Measurements from ENCODE around the gene RSL24D1. TPM values are rescaled to one million over a fixed set of nuclear protein-coding genes. Genes with fewer than 3 reads are reported as not detected.
A peak's percentile ranks its signal among the peaks of the same experiment; 100 is the strongest.

The RSL24D1 gene
- total RNA-seq, result 10 to 100 TPM; 39.3 to 72.3 (median 53.2) TPM

- Histone ChIP-seq H3K36me3 (peaks cover 0 to 7% (median 0%) of the 10 kb centered on the region in 3 donors), H3K4me1 (peaks cover 0 to 39% (median 18%) of the 10 kb centered on the region in 4 donors), H3K9me3 (no peaks in the 10 kb centered on the region), H3K27me3 (no peaks in the 10 kb centered on the region), H3K27ac (peak within 1 kb of the TSS; percentile 81 to 95 (median 89)), H3K4me3 (peak within 1 kb of the TSS; percentile 63 to 78 (median 72))
- TF ChIP-seq EP300 (IDR thresholded peaks at IDR 0.05) (peak; percentile 88 to 97), CTCF (IDR thresholded peaks at IDR 0.05) (peak; percentile 12 to 60 (median 33)), POLR2A (IDR thresholded peaks at IDR 0.05) (peak; percentile 52 to 86)
- DNase-seq (ENCODE audit: low spot score in 2 of 2), result peak; percentile 85 to 93
- WGBS, 2 donors, result 0% methylated on average over 41 to 53 of the region's 62 CpGs
These were observed at the start of gene RSL24D1 for GRCh38 chr15:55196458-55197361. TSS of gene RSL24D1 (minus strand) at chr15:55196941. CDS start at chr15:55196890, 51 bp downstream.

DNA sequence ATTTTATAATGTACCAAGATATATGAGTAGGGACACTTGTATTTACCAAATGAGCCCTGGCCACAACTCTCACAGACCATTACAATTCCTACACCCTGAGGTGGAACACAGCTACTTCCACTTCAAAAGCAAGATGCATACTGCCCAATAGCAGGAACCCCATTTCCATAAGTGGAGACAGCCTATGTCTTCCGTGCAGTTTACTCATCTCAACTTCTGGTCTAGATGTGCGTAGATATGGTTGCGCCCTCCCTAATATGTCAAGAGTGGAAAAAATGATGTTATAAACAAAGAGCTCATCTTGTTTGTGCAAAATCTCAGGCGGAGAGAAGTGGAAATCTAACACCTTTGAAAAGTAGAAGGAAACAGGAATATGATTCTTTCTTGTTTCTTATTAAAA is 48.3 kb upstream of the RSL24D1 start:
- H3K27me3 ChIP-seq, result no peaks in the 10 kb centered on the region
- H3K4me1 ChIP-seq, result no peaks in the 10 kb centered on the region
- H3K9me3 ChIP-seq, result no peaks in the 10 kb centered on the region
- H3K4me3 ChIP-seq, result no peak overlapping the region
- WGBS, 2 donors, result 89 to 93% methylated on average over 4 of the region's 4 CpGs
- TF ChIP-seq CTCF (IDR thresholded peaks at IDR 0.05), result no peak
- TF ChIP-seq EP300 (IDR thresholded peaks at IDR 0.05), result no peak
- no peak for TF ChIP-seq POLR2A (IDR thresholded peaks at IDR 0.05)
- no peak overlapping the region for H3K27ac ChIP-seq
- H3K36me3 ChIP-seq, result no peaks in the 10 kb centered on the region
- DNase-seq (ENCODE audit: low spot score in 2 of 2), result no peak

DNA sequence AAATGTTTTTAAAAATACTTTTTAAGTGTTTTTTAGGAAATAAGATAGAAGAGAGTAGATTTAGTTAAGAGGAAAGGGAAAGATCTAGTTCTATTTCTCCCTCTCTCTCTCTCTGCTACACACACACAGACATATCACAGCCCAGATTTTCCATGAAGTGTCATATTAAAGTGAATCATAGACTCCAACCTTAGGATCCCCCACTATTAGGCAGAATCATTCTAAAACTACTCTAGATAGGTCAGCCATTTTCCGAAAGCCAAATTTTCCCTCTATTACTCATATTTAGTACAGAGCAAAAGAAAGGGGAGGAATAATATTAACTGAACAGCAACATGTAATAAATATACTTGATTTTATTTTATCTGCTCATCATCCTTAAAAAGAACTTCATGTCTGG is 45.1 kb upstream of the RSL24D1 start:
- H3K36me3 ChIP-seq, result no peaks in the 10 kb centered on the region
- H3K9me3 ChIP-seq, result no peaks in the 10 kb centered on the region
- H3K27me3 ChIP-seq, result no peaks in the 10 kb centered on the region
- TF ChIP-seq CTCF (IDR thresholded peaks at IDR 0.05), result no peak
- TF ChIP-seq POLR2A (IDR thresholded peaks at IDR 0.05), result no peak
- TF ChIP-seq EP300 (IDR thresholded peaks at IDR 0.05), result no peak
- H3K4me3 ChIP-seq, result no peak overlapping the region
- 50 to 51% methylated on average over 1 of the region's 1 CpG for WGBS, 2 donors
- no peak overlapping the region for H3K27ac ChIP-seq
- no peaks in the 10 kb centered on the region for H3K4me1 ChIP-seq
- no peak for DNase-seq (ENCODE audit: low spot score in 2 of 2)

GRCh38 chr15:55241186-55241585 is 44.4 kb upstream of the RSL24D1 start:
- Histone ChIP-seq H3K27ac (no peak overlapping the region), H3K4me3 (no peak overlapping the region), H3K9me3 (no peaks in the 10 kb centered on the region), H3K36me3 (no peaks in the 10 kb centered on the region), H3K4me1 (no peaks in the 10 kb centered on the region), H3K27me3 (no peaks in the 10 kb centered on the region)
- TF ChIP-seq CTCF (IDR thresholded peaks at IDR 0.05) (no peak), POLR2A (IDR thresholded peaks at IDR 0.05) (no peak), EP300 (IDR thresholded peaks at IDR 0.05) (no peak)
- 86 to 91% methylated on average over 1 of the region's 1 CpG for WGBS, 2 donors
- DNase-seq (ENCODE audit: low spot score in 2 of 2), result no peak

DNA sequence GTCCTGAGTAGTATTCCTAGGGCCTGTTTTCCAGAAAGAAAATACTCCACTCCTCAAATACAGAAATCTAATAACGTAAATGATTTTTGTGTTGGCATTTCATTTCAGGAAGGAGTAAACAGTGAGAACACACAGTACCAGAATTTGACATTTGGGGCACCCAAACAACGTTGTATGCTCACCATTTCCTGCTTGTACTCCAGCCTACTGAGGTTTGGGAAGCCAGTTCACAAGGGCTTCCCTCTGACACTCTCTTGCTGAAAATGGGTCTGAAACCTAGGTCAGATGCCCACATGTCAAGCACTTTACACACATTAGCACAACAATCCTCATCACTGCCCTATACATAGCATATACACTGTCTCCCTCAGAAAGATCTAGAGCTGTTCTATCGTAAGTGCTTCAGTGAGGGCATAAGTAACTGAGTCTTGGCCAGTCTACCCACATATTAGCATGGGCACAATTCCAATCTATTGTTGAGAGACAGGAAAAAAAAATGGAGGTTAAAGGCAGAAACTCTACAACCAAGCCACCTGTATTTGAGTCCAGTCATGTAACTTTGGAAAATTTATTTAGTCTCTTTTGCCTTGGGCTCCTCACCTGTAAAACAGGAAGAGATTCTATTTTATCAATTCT is 43.5 kb upstream of the RSL24D1 start:
- Histone ChIP-seq H3K4me1 (no peaks in the 10 kb centered on the region), H3K9me3 (no peaks in the 10 kb centered on the region), H3K27me3 (no peaks in the 10 kb centered on the region), H3K4me3 (no peak overlapping the region), H3K36me3 (no peaks in the 10 kb centered on the region), H3K27ac (no peak overlapping the region)
- 71 to 76% methylated on average over 3 of the region's 3 CpGs for WGBS, 2 donors
- no peak for TF ChIP-seq POLR2A (IDR thresholded peaks at IDR 0.05)
- no peak for TF ChIP-seq EP300 (IDR thresholded peaks at IDR 0.05)
- no peak for TF ChIP-seq CTCF (IDR thresholded peaks at IDR 0.05)
- DNase-seq (ENCODE audit: low spot score in 2 of 2), result no peak

All from tibial nerve (tissue), 4 donors.